SK-N-SH treated with all-trans-retinoic acid at 6 μM for 48 hours (cell line): ENCODE measurements around the gene POLE.

Experiments used
- CSDC2 ChIP-seq: fragments of 250-450 bp; sonication (Bioruptor Pico); IDR thresholded peaks from 2 replicates; pipeline ENCODE4 v1.5.0; 2020; ENCODE audit warnings: mild to moderate bottlenecking, moderate library complexity
- ESRRG ChIP-seq: fragments of 250-450 bp; sonication (Bioruptor Pico); IDR thresholded peaks from 2 replicates; pipeline ENCODE4 v1.6.1; 2021; ENCODE audit warnings: mild to moderate bottlenecking
- GLIS3 ChIP-seq: fragments of 250-450 bp; sonication (Bioruptor Pico); IDR thresholded peaks from 2 replicates; pipeline ENCODE4 v1.5.0; 2020; ENCODE audit warnings: mild to moderate bottlenecking, moderate library complexity
- ISL1 ChIP-seq: fragments of 250-450 bp; sonication (Bioruptor Pico); IDR thresholded peaks from 2 replicates; pipeline ENCODE4 v2.1.2; 2022; ENCODE audit warnings: mild to moderate bottlenecking, moderate library complexity
- OSR1 ChIP-seq: fragments of 250-450 bp; sonication (Bioruptor Pico); IDR thresholded peaks from 2 replicates; pipeline ENCODE4 v1.8.0; 2022; ENCODE audit warnings: moderate library complexity, mild to moderate bottlenecking, inconsistent platforms
- RARB ChIP-seq: fragments of 250-450 bp; sonication (Bioruptor Pico); IDR thresholded peaks from 2 replicates; pipeline ENCODE4 v1.8.0; 2021; ENCODE audit warnings: mild to moderate bottlenecking, moderate library complexity
- SNAI2 ChIP-seq: fragments of 250-450 bp; sonication (Bioruptor Pico); IDR thresholded peaks from 2 replicates; pipeline ENCODE4 v1.5.0; 2020; ENCODE audit warnings: mild to moderate bottlenecking, moderate library complexity
- TCF4 ChIP-seq: fragments of 250-450 bp; sonication (Bioruptor Pico); IDR thresholded peaks from 2 replicates; pipeline ENCODE4 v1.8.0; 2021; ENCODE audit warnings: mild to moderate bottlenecking, moderate library complexity, borderline replicate concordance
- ZFP3 ChIP-seq: fragments of 250-450 bp; sonication (Bioruptor Pico); IDR thresholded peaks from 2 replicates; pipeline ENCODE4 v1.5.0; 2020; ENCODE audit warnings: mild to moderate bottlenecking, moderate library complexity
- ZFP30 ChIP-seq: fragments of 450-650 bp; formaldehyde crosslinking; IDR thresholded peaks from 2 replicates; pipeline ENCODE4 v1.5.0; 2022; ENCODE audit warnings: mild to moderate bottlenecking, moderate library complexity
- ZNF565 ChIP-seq: fragments of 450-650 bp; formaldehyde crosslinking; conservative IDR thresholded peaks from 2 replicates; pipeline ENCODE4 v1.5.0; 2020; ENCODE audit warnings: low read depth, mild to moderate bottlenecking, moderate library complexity
- ZNF8 ChIP-seq: fragments of 450-650 bp; formaldehyde crosslinking; IDR thresholded peaks from 2 replicates; pipeline ENCODE4 v1.5.0; 2020; ENCODE audit warnings: mild to moderate bottlenecking, moderate library complexity
- TF ChIP-seq, protein P1 (sequence below): fragments of 250-450 bp; sonication (Bioruptor Pico); IDR thresholded peaks from 2 replicates; pipeline ENCODE4 v1.8.0; 2021; ENCODE audit warnings: low read depth, mild to moderate bottlenecking, moderate library complexity, borderline replicate concordance
- TF ChIP-seq, protein P2 (sequence below): fragments of 250-450 bp; sonication (Bioruptor Pico); IDR thresholded peaks from 2 replicates; pipeline ENCODE4 v1.5.1; 2020; ENCODE audit warnings: low read depth, mild to moderate bottlenecking, moderate library complexity

DNA sequence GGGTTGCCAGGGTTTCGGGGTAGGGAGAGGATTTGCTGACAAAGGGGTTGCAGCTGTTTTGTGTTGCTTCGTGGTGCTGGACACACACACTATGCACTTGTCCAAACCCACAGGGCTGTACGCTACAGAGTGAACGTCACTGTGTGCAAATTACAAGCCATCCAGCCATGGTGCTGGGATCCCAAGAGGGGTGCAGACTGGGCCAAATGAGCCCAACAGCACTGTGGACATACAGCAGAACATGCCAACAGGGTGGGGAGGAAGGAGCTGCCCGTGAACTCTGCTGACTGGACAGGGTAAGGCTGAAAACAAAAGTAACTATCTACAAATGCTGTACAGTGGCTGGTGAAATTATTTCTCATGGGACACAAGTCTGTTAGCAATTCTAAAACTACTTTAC lies 25.2 kb downstream of the POLE start:
- TF ChIP-seq, protein P1, sequence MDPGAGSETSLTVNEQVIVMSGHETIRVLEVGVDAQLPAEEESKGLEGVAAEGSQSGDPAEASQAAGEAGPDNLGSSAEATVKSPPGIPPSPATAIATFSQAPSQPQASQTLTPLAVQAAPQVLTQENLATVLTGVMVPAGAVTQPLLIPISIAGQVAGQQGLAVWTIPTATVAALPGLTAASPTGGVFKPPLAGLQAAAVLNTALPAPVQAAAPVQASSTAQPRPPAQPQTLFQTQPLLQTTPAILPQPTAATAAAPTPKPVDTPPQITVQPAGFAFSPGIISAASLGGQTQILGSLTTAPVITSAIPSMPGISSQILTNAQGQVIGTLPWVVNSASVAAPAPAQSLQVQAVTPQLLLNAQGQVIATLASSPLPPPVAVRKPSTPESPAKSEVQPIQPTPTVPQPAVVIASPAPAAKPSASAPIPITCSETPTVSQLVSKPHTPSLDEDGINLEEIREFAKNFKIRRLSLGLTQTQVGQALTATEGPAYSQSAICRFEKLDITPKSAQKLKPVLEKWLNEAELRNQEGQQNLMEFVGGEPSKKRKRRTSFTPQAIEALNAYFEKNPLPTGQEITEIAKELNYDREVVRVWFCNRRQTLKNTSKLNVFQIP = no peak
- TF ChIP-seq ESRRG (CRISPR knock-in tag) = no peak
- no peak for TF ChIP-seq ZNF565 (CRISPR knock-in tag)
- no peak for TF ChIP-seq ZFP3 (CRISPR knock-in tag)
- no peak for TF ChIP-seq TCF4 (CRISPR knock-in tag)
- TF ChIP-seq ZFP30 (CRISPR knock-in tag) = no peak
- no peak for TF ChIP-seq GLIS3
- no peak for TF ChIP-seq ISL1 (CRISPR knock-in tag)
- no peak for TF ChIP-seq SNAI2 (CRISPR knock-in tag)
- TF ChIP-seq ZNF8 (CRISPR knock-in tag) = no peak
- TF ChIP-seq, protein P2, sequence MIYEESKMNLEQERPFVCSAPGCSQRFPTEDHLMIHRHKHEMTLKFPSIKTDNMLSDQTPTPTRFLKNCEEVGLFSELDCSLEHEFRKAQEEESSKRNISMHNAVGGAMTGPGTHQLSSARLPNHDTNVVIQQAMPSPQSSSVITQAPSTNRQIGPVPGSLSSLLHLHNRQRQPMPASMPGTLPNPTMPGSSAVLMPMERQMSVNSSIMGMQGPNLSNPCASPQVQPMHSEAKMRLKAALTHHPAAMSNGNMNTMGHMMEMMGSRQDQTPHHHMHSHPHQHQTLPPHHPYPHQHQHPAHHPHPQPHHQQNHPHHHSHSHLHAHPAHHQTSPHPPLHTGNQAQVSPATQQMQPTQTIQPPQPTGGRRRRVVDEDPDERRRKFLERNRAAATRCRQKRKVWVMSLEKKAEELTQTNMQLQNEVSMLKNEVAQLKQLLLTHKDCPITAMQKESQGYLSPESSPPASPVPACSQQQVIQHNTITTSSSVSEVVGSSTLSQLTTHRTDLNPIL (CRISPR knock-in tag) = no peak
- TF ChIP-seq OSR1 (CRISPR knock-in tag) = no peak
- TF ChIP-seq RARB (CRISPR knock-in tag) = no peak
- no peak for TF ChIP-seq CSDC2 (CRISPR knock-in tag)
